Heart left ventricle (tissue), 13 donors: ENCODE data around the gene TOLLIP.

Source experiments
- CTCF ChIP-seq, 12 donors: fragments of 200-600 bp; sonication (generic) in 4 of 12; IDR thresholded peaks; one replicate each; pipeline versions ENCODE4 v1.5.0 to v1.8.0; 2018 to 2022; ENCODE audit warnings: antibody characterized with exemption in 12 of 12, mild to moderate bottlenecking in 5 of 12
- POLR2A ChIP-seq, 2 donors: fragments of 450-650 bp; IDR thresholded peaks; one replicate each; pipeline ENCODE4 v1.6.1; 2017; ENCODE audit warnings: antibody characterized with exemption in 2 of 2, mild to moderate bottlenecking in 2 of 2, moderate library complexity in 2 of 2
- donor health status: ischemic (EF 13 %, LVEDD 7.1; RV severe dilation, severe dysfunction).
- donor health status: DM: no; HTN: yes; CAD: no.
- donor health status: DM: no; HTN: no; CAD: no.
- donor health status: ischemic (EF 25% LVEDD 6.9; RV normal size, moderate dysfunction).
- donor health status: ischemic (EF 25% LVEDD 5.7; RV mildly dilated, moderate dysfunction).
- donor health status: ischemic (EF 35%, LVEDD 5.7; RV mildly dilated, moderate dysfunction).
- donor health status: nonischemic (EF 11% LVEDD 7.7; RV severe dilation, severe dysfunction).
- donor health status: DM: yes; HTN: yes; CAD: no.
- donor health status: PGD.
- donor health status: ischemic (EF 29% LVEDD 5.4; RV normal size, mild dysfunction).
- donor health status: nonischemic (EF 23%, LVEDD 6.1; RV moderate dilation, normal function).

- TF ChIP-seq POLR2A (IDR thresholded peaks at IDR 0.05) (no peak), CTCF (IDR thresholded peaks at IDR 0.05) (no peak)
Observed at GRCh38 chr11:1317993-1318392, 8.6 kb upstream of the TOLLIP start.
